ENCODE results near the gene TRAK2.
"Not testable (repeated sequence)": the region's sequence is repeated elsewhere in the genome, so short reads cannot be mapped to it uniquely, and the experiment has no call there.

- TF ChIP-seq RAD21 (IDR thresholded peaks at IDR 0.05; ENCODE audit: low read length); CTCF (IDR thresholded peaks at IDR 0.05); FOSL2 (IDR thresholded peaks at IDR 0.05; ENCODE audit: borderline replicate concordance, low read depth); POLR2AphosphoS5 (IDR thresholded peaks at IDR 0.05; ENCODE audit: low read depth, low read length); REST (IDR thresholded peaks at IDR 0.05; ENCODE audit: low read depth, low read length); USF1 (IDR thresholded peaks at IDR 0.05; ENCODE audit: borderline replicate concordance, low read depth); YY1 (IDR thresholded peaks at IDR 0.05; ENCODE audit: low read depth); FOXM1 (IDR thresholded peaks at IDR 0.05; ENCODE audit: low read depth); SIN3A (IDR thresholded peaks at IDR 0.05; ENCODE audit: borderline replicate concordance, low read depth, low read length); MEF2A (IDR thresholded peaks at IDR 0.05; ENCODE audit: borderline replicate concordance, low read depth): not testable (repeated sequence)
These were observed 81.9 kb downstream of the TRAK2 start for GRCh38 chr2:201369318-201369717.
